ENCODE results near the gene MYL7.

Gene MYL7

DNA sequence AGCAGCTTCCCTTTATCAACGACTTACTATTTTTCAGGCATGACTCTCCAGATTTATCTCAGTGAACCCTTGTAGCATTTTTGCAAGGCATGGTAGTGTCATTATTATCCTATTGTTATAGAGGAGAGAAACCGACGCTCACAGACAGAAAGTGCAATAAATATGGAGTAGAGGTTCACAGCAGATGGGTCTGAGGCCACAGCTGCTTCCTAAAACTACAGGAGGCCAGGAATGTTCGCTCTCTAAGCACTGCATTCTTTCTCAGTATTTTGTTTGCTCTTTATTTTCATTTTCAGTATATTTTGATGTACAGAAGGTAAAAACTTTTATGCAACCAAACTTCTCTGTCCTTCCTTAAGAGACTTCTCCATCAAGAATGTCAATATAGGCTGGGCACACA is 41.5 kb downstream of the MYL7 start:
- no peak for DNase-seq (ENCODE audit: low spot score)

DNA sequence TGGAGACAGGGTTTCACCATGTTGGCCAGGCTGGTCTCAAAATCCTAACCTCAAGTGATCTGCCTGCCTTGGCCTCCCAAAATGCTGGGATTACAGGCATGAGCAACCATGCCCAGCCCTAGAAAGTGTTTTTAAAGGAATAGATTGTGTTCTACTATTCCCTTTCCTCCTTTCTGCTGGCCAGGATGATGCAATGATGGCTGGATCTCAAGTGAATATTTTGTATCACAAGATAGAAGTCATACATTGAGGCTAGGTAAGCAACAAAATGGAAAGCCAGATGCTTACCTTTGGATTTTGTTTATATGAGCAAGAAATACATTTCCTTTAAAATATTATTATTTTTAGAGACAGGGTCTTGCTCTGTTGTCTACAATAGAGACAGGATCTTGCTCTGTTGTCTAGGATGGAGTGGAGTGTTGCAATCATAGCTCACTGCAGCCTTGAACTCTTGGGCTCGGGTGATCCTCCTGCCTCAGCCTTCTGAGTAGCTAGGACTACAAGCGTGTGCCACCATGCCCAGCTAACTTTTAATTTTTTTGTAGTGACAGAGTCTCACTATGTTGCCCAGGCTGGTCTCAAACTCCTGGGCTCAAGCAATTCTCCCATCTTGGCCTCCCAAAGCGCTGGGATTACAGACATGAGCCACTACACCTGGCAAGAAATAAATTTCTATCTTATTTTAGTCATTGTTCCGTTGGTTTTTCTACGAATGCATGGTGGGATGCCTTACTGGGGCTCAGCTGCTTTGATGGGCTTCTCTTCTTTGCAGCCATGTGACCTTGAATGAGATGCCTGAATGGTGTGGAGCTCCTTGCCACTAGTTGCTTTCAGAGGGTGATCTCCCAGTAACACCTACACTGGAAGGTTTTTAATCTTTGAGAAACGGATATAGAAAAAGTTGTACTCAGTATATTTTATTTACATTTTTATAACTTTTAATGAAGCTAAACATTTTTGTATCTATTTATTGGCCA is 42.8 kb downstream of the MYL7 start:
- no peak for DNase-seq (ENCODE audit: low spot score)

DNA sequence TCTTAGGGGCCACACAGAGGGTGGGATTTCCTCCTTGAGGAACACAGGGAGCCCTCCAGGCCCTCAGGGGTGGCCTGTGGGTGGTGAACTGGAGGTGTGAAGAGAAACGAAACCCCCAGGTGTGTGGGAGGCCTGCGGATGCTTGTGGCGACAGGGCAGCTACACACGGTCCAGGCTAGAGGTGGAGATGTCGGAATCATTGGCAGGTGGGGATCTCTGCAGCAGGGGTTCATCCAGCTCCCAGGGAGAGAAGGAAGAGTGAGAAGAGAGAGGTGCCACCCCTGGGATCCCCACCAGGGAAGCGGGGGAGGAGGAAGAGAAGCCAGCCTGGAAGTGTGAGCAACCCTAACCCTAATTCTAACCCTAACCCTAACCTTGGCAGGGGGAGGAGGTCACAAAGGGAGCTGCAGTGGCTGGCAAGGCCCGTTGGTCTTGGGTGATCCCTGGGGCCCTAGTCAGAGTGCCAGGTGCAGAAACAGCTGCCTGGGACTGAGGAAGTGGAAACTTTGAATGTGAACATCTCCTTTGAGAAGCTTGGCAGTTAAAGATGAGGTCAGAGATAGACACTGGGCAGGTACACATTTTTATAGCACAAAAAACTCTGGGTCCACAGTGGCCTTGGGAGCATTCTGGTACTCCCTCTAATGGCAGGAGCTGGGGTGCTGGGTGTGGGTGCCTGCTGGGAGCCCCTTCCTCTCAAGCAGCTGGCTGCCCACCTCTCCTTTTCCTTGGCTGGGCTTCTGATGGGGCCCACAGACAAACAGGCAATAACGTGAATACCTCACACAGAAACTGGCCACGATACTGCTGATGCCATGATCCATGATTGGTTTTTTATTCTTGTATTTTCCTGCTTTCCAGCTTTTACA is 43.8 kb downstream of the MYL7 start:
- no peak for DNase-seq (ENCODE audit: low spot score)

DNA sequence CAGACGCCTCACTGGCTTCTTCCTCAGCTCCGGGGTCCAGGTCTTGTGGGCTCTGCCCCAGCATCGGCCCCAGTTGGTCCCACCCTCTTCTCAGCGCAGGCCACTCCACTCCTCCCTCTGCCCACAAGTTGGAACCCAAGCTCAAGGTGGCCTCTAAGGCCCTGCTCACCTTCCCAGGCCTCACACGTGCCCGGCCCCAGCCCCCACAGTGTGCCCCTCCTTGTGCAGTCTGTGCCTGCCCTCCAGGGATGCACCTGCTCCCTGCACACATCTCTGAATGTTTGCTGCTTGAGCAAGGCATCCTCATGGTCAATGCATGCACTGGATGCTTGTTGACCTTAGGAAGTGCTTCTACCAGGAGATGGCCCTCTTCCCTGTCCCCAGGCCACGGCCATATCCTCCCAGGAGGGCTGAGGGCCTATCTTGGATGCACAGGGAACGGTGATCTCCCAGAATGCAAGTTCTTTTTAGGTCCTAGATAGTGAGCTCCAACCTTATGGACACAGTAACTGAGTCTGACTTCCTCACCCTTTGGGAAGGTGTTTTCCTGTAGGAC is 44.7 kb downstream of the MYL7 start:
- DNase-seq (ENCODE audit: low spot score), result no peak

GRCh38 chr7:44095781-44096180 is 45.4 kb downstream of the MYL7 start:
- DNase-seq (ENCODE audit: low spot score), result no peak

- DNase-seq (ENCODE audit: low spot score), result no peak
These were observed 46.1 kb downstream of the MYL7 start for GRCh38 chr7:44094883-44095592.

DNA sequence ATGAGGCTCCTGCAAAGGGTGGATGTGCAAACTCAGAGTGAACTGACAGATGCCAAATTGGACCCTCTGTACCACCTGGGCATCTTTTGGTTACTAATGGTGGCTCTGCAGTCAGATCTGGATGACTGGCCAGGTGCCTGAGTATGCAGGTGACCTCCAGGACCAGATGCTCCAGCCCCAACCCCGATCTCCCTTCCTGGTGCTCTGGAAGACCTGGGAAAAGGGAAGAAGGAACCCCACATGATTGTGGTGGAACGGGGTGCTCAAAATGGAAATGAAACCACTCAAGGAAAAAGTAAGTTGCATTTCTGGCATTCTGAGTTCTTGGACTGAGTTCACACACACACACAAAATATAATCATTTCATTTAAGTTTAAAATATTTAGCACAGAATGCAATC is 46.8 kb downstream of the MYL7 start:
- DNase-seq (ENCODE audit: low spot score), result no peak

DNA sequence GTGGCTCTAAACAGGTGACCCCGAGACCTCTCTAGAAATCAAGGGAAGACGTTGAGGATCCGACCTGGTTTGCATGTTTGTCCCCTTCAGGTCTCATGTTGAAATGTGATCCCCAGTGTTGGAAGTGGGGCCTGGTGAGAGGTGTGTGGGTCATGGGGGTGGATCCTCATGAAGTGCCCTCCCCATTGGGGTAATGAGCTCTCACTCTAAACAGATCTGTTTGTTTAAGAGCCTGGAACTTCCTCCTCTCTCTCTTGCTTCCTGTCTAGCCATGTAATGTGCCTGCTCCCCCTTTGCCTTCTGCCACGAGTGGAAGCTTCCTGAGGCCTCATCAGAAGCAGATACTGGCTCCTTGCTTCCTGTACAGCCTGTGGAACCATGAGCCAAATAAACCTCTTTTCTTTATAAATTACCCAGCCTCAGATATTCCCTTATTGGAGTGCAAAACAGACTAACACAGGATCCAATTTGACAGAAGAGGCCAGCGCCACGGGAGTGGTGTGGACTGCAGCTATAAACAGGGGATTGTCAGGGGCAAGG is 48.0 kb downstream of the MYL7 start:
- no peak for DNase-seq (ENCODE audit: low spot score)

All from CD4-positive, alpha-beta T cell treated with Interleukin-2 at 100 ng/mL for 4 hours (primary cell).